RCC 7860 (cell line): ENCODE data around the gene SNRPD3.
"Not testable (repeated sequence)": the region's sequence is repeated elsewhere in the genome, so short reads cannot be mapped to it uniquely, and the experiment has no call there.

Source experiments
- DNase-seq: peaks from one replicate; pipeline ENCODE4 v3.0.0-alpha.2; 2015; ENCODE audit warnings: low spot score
- FAIRE-seq: peaks from 2 replicates; lab custom pipeline; 2012; peaks lifted over from hg19 to GRCh38; lab: Jason Lieb, UNC

Gene SNRPD3

DNA sequence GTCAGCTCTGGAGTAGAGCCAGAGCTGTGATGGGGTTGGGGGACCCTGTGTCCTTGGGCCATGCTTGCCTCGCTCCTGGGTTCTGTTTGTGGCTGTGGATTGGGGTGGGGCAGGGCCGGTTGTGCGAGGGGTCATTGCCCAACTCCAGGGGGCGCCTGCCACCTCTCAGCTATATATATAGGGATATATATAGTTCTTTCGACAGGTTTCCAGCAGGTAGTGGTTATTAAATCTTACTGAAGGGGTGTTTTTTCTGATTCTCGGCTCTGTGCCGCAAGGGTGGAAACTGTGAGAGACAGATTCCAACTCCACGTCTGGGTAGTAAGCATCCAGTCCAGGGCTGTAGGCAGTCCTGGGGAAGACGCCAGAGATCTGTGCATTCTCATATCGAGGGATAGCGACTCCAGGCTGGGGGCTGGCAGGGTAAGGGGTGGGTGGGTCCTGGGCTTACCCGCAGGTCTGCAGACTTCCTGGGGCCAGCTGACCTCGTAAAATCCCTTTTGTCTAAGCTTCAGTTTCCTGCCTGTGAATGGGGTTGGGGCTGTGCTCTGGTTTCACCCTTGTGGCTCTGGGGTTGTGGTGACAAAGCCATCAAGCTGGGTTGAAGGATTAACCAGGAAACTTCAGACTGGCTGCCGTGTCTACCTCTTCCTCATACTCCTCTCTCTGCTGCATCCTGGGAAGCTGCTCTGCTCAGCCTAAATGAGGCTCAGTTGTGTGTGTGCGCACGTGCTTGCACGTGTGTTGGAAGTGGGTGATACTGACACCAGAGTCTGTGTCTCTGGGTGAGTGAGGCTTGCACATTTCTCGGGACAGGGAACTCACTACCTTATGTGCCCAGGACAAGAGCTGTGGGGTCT, 48.2 kb downstream of the SNRPD3 start:
- DNase-seq (peak; percentile 74), FAIRE-seq (peak; percentile 85)

DNA sequence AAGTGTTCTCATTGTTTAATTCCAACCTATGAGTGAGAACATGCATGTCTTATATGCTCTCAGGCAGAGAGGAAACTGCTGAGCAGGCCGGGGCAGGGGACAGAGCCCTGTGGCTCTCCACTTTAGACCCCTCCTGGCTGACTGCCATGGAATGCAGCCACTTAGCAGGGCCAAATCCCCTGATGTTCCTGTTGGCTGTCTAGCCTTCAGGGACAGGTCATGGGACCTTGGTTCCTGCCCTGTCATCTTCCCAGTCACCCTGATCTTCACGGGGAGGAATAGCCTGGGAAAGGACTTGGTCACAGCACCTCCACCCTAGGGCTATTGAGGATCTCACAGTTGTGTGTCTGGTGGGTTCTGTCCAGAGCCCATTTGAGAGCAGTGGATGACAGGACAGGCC, 50.5 kb downstream of the SNRPD3 start:
- FAIRE-seq, DNase-seq: not testable (repeated sequence)

DNA sequence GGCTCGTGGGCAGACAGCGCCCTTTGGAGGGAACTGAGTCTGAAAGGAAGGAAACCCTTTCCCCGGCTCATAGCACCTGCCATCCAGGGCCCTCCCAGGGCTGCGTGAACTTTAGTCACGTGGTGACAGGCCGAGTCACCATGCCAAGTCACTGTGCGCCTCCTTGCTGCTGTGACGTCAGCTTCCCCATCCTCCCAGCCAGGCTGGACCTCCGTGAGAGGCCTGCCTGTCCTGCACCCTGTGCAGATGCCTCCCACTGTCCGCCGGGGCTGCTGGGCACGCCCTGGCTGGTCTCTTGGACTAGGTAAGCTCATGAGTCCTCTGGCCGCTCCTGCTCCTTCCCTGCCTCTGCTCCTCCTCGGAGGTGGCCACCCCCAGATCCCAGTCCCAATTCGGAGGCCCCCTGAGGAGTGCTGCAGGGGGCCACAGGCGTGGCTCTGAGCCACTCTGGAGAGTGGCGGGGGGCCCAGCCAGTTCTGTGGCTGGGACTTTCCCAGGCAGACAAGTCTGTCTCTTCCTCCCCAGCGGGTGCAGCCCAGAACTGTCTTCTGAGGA, 51.7 kb downstream of the SNRPD3 start:
- FAIRE-seq: not testable (repeated sequence)
- peak; percentile 83 for DNase-seq

DNA sequence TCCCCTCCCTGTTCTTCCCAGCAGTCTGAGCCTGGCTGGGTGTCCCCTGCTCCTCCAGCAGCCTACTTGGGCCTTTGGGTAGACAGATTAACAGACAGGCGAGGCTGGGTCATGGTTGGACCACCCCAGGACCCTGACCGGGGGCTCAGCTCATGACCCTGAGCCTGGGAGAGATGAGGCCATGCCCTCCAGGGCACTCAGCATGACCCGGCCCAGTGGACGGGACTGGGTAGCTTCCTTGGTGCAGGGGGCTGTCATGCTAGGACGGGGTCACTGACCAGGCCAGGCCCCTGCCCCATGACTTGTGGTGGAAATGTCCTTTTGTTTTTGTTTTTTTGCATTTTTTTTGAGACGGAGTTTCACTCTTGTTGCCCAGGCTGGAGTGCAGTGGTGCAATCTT, 52.5 kb downstream of the SNRPD3 start:
- not testable (repeated sequence) for DNase-seq, FAIRE-seq

DNA sequence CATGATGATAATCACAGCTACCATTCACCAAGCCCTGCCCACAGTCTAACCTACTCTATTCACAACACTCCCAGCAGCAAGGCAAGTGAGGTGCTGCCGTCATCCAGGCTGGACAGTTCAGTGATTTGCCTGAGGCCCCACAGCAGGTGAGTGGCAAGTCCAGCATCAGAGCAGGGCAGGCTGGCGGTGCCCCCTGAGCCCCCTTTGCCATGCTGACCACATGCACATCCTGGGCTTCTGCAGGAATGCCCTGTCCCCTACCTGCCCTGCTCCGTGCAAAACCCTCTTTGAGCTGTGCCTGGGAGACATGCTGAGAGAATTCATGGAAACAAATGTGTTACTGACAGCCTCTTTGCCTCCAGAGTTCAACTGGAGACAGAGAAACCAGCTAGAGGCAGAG, 54.1 kb downstream of the SNRPD3 start:
- FAIRE-seq, DNase-seq: not testable (repeated sequence)

DNA sequence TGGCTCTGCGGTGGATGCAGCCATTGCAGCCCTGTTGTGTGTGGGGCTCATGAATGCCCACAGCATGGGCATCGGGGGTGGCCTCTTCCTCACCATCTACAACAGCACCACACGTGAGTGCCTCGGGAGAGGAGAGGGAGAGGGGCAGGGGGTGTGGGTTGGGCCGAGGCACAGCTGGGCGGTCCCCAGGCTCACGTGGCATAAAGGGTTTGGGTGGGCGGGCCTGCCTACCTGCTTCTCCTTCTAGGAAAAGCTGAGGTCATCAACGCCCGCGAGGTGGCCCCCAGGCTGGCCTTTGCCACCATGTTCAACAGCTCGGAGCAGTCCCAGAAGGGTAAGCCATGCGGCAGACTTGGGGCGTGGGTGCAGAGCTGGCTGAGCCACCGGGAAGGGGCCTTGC, 59.0 kb downstream of the SNRPD3 start:
- not testable (repeated sequence) for DNase-seq, FAIRE-seq

DNA sequence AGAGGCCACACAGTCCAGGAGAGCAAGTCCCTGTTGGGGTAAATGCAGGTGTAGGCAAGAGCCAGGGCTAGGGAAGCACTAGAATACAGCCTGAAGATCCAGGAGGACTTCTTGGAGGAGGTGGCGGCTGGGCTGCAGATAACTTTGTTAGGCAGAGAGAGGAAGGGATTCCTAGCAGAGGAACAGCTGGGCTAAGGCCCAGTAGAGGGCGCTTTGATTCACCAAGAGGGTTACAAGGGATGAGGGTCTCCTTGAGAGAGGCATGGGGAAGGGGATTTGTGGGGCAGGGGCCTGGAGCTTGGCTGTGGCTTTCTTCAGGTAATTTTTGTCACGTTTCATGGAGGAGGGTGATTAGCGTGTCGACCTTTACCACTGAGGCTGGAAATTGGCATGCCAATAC, 65.4 kb downstream of the SNRPD3 start:
- FAIRE-seq, DNase-seq: not testable (repeated sequence)

DNA sequence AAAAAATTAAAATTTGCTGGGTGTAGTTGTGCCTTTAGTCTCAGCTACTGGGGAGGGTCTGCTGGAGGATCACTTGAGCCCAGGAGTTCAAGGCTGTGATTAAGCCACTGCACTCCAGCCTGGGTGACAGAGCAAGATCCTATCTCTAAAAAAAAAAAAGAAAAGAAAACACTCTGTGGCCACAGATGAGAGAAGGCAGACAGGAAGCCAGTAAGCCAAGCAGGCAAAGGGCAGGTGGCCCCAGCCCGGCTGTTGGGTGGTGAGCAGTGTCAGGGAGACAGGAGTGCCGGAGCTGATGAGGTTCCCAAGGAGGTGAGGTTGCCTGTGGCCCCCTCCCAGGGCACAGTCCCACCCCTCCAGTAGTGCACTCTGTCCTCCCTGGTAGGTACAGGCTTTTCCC, 66.8 kb downstream of the SNRPD3 start:
- DNase-seq, FAIRE-seq: not testable (repeated sequence)
